Neural cell (in vitro differentiated cells): Measurements from ENCODE around the gene SCUBE1. TPM values are rescaled to one million over a fixed set of nuclear protein-coding genes. Genes with fewer than 3 reads are reported as not detected.

Source experiments
- H2AFZ ChIP-seq: fragments of 200-600, 300-800 bp; sonication (generic), shearing (Covaris generic); 2 replicates; pipeline ENCODE4 v1.6.0; 2014; ENCODE audit warnings: low read depth, mild to moderate bottlenecking, antibody characterized with exemption, low read length, moderate library complexity
- H3F3A ChIP-seq: fragments of 200-600 bp; shearing (Covaris generic); 2 replicates; pipeline ENCODE4 v1.6.1; 2016; ENCODE audit warnings: mild to moderate bottlenecking, moderate library complexity, mixed read lengths, antibody characterized with exemption, low read length; ENCODE audit not compliant: insufficient read depth, poor library complexity, severe bottlenecking
- H3K27ac ChIP-seq: fragments of 200-600, 300-800 bp; sonication (generic), shearing (Covaris generic); 2 replicates; pipeline ENCODE4 v1.5.1; 2014; ENCODE audit warnings: mild to moderate bottlenecking, low read length, moderate library complexity
- H3K27me3 ChIP-seq: fragments of 300-800, 200-600 bp; sonication (generic), shearing (Covaris generic); 2 replicates; pipeline ENCODE4 v1.6.0; 2014; ENCODE audit warnings: mild to moderate bottlenecking, low read depth, low read length, moderate library complexity; ENCODE audit not compliant: insufficient read depth
- H3K36me3 ChIP-seq: fragments of 300-800, 200-600 bp; sonication (generic), shearing (Covaris generic); 2 replicates; pipeline ENCODE4 v1.5.1; 2014; ENCODE audit warnings: mild to moderate bottlenecking, antibody characterized with exemption, low read length, moderate library complexity; ENCODE audit not compliant: insufficient read depth
- H3K4me2 ChIP-seq: fragments of 300-800, 200-600 bp; sonication (generic), shearing (Covaris generic); 2 replicates; pipeline ENCODE4 v1.6.0; 2014; ENCODE audit warnings: mild to moderate bottlenecking, low read length
- H3K4me3 ChIP-seq: fragments of 300-800, 200-600 bp; sonication (generic), shearing (Covaris generic); 2 replicates; pipeline ENCODE4 v1.5.1; 2014; ENCODE audit warnings: mild to moderate bottlenecking, low read length, moderate library complexity
- H3K79me2 ChIP-seq: fragments of 200-600 bp; shearing (Covaris generic); replicated peaks from 2 replicates; pipeline ENCODE4 v1.6.0; 2014; ENCODE audit warnings: mild to moderate bottlenecking, low read length, moderate library complexity; ENCODE audit not compliant: insufficient read depth
- H3K9ac ChIP-seq: fragments of 300-800, 200-600 bp; sonication (generic), shearing (Covaris generic); 2 replicates; pipeline ENCODE4 v1.6.1; 2016; ENCODE audit warnings: mild to moderate bottlenecking, low read length, mixed read lengths
- H3K9me2 ChIP-seq: fragments of 200-600 bp; shearing (Covaris generic); 2 replicates; pipeline ENCODE4 v1.6.1; 2016; ENCODE audit warnings: mild to moderate bottlenecking, low read length, mixed read lengths; ENCODE audit not compliant: insufficient read depth
- H3K9me3 ChIP-seq: fragments of 200-600, 300-800 bp; sonication (generic), shearing (Covaris generic); 2 replicates; pipeline ENCODE4 v1.6.1; 2016; ENCODE audit warnings: mild to moderate bottlenecking, mixed run types, low read length, moderate library complexity, mixed read lengths
- H4K20me1 ChIP-seq: fragments of 200-600 bp; shearing (Covaris generic); 2 replicates; pipeline ENCODE4 v1.6.1; 2016; ENCODE audit warnings: mild to moderate bottlenecking, mixed run types; ENCODE audit not compliant: insufficient read depth
- EP300 ChIP-seq: fragments of 450-650 bp; conservative IDR thresholded peaks from 2 replicates; pipeline ENCODE4 v1.6.1; 2014; ENCODE audit warnings: antibody characterized with exemption, mild to moderate bottlenecking, moderate library complexity; ENCODE audit not compliant: poor library complexity, severe bottlenecking
- EZH2 ChIP-seq: fragments of 200-600, 300-800 bp; shearing (Covaris generic), sonication (generic); IDR thresholded peaks from 2 replicates; pipeline ENCODE4 v1.6.1; 2014; ENCODE audit warnings: antibody characterized with exemption, low read length, borderline replicate concordance, mild to moderate bottlenecking; ENCODE audit not compliant: insufficient read depth, poor library complexity, severe bottlenecking
- MXI1 ChIP-seq: fragments of 450-650 bp; conservative IDR thresholded peaks from 2 replicates; pipeline ENCODE4 v1.6.1; 2014; ENCODE audit warnings: antibody characterized with exemption, mild to moderate bottlenecking; ENCODE audit not compliant: poor library complexity, severe bottlenecking
- POLR2AphosphoS5 ChIP-seq: IDR thresholded peaks from 2 replicates; pipeline ENCODE4 v1.6.1; 2012
- SMC3 ChIP-seq: fragments of 450-650 bp; conservative IDR thresholded peaks from 2 replicates; pipeline ENCODE4 v1.6.1; 2014; ENCODE audit warnings: antibody characterized with exemption, mild to moderate bottlenecking, moderate library complexity; ENCODE audit not compliant: poor library complexity
- TAF1 ChIP-seq: IDR thresholded peaks from 2 replicates; pipeline ENCODE4 v1.6.1; 2012; ENCODE audit warnings: low read depth
- polyA plus RNA-seq: library from polyadenylated mRNA; depleted of rRNA; stranded (reverse); fragments of >200 nt; gene quantifications from 2 replicates; pipeline ENCODE4 v1.2.3, GENCODE V29; 2014
- TF ChIP-seq, protein P1 (sequence below): fragments of 450-650 bp; IDR thresholded peaks from 2 replicates; pipeline ENCODE4 v1.5.1; 2014; ENCODE audit warnings: antibody characterized with exemption, mild to moderate bottlenecking, moderate library complexity; ENCODE audit not compliant: poor library complexity, severe bottlenecking
- TF ChIP-seq, protein P2 (sequence below): IDR thresholded peaks from 2 replicates; pipeline ENCODE4 v1.6.1; 2012; ENCODE audit warnings: borderline replicate concordance

Gene SCUBE1
- polyA plus RNA-seq, 1 donor from 2014 or later = 8.4 TPM

GRCh38 chr22:43233529-43233928 is 109.6 kb downstream of the SCUBE1 start:
- Histone ChIP-seq H3K36me3 (no peaks in the 10 kb centered on the region), H3K27ac (no peak overlapping the region), H3K79me2 (no peaks in the 10 kb centered on the region), H3K9me2 (no peaks in the 10 kb centered on the region), H2AFZ (no peak overlapping the region), H3K4me2 (no peak overlapping the region), H4K20me1 (no peaks in the 10 kb centered on the region), H3K9ac (no peak overlapping the region), H3F3A (no peaks in the 10 kb centered on the region), H3K27me3 (no peaks in the 10 kb centered on the region), H3K9me3 (no peaks in the 10 kb centered on the region), H3K4me3 (no peak overlapping the region)
- no peak for TF ChIP-seq SMC3
- no peak for TF ChIP-seq POLR2AphosphoS5
- TF ChIP-seq MXI1 = no peak
- TF ChIP-seq EZH2 = no peak
- TF ChIP-seq EP300 = no peak
- TF ChIP-seq, protein P1, sequence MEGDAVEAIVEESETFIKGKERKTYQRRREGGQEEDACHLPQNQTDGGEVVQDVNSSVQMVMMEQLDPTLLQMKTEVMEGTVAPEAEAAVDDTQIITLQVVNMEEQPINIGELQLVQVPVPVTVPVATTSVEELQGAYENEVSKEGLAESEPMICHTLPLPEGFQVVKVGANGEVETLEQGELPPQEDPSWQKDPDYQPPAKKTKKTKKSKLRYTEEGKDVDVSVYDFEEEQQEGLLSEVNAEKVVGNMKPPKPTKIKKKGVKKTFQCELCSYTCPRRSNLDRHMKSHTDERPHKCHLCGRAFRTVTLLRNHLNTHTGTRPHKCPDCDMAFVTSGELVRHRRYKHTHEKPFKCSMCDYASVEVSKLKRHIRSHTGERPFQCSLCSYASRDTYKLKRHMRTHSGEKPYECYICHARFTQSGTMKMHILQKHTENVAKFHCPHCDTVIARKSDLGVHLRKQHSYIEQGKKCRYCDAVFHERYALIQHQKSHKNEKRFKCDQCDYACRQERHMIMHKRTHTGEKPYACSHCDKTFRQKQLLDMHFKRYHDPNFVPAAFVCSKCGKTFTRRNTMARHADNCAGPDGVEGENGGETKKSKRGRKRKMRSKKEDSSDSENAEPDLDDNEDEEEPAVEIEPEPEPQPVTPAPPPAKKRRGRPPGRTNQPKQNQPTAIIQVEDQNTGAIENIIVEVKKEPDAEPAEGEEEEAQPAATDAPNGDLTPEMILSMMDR = no peak

DNA sequence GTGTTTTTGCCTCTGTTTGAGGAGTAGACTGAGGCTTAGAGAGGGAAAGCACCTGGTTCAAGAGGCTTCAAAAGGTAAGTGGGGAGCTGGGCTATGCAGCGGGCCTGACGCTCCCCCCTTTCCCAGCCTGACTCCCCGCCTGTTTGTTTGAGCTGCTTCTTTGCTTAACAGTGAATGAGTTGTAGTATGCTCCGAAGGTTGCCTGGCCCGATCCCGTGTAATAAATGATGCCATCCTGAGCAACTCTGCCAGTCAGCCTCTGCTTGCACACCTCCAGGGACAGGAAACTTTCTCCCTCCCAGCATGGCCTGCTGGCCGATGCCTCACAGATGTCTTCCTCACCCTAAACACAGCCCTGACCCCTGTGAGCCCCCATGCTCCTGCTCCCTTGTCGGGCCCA is 110.7 kb downstream of the SCUBE1 start:
- Histone ChIP-seq H3K27ac (no peak overlapping the region), H4K20me1 (no peaks in the 10 kb centered on the region), H3K4me3 (no peak overlapping the region), H3F3A (no peaks in the 10 kb centered on the region), H3K36me3 (no peaks in the 10 kb centered on the region), H3K27me3 (no peaks in the 10 kb centered on the region), H3K9me3 (no peaks in the 10 kb centered on the region), H3K9me2 (no peaks in the 10 kb centered on the region), H3K79me2 (no peaks in the 10 kb centered on the region), H3K4me2 (no peak overlapping the region), H2AFZ (no peak overlapping the region), H3K9ac (no peak overlapping the region)
- TF ChIP-seq, protein P1 = no peak
- no peak for TF ChIP-seq MXI1
- TF ChIP-seq, protein P2, sequence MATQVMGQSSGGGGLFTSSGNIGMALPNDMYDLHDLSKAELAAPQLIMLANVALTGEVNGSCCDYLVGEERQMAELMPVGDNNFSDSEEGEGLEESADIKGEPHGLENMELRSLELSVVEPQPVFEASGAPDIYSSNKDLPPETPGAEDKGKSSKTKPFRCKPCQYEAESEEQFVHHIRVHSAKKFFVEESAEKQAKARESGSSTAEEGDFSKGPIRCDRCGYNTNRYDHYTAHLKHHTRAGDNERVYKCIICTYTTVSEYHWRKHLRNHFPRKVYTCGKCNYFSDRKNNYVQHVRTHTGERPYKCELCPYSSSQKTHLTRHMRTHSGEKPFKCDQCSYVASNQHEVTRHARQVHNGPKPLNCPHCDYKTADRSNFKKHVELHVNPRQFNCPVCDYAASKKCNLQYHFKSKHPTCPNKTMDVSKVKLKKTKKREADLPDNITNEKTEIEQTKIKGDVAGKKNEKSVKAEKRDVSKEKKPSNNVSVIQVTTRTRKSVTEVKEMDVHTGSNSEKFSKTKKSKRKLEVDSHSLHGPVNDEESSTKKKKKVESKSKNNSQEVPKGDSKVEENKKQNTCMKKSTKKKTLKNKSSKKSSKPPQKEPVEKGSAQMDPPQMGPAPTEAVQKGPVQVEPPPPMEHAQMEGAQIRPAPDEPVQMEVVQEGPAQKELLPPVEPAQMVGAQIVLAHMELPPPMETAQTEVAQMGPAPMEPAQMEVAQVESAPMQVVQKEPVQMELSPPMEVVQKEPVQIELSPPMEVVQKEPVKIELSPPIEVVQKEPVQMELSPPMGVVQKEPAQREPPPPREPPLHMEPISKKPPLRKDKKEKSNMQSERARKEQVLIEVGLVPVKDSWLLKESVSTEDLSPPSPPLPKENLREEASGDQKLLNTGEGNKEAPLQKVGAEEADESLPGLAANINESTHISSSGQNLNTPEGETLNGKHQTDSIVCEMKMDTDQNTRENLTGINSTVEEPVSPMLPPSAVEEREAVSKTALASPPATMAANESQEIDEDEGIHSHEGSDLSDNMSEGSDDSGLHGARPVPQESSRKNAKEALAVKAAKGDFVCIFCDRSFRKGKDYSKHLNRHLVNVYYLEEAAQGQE = no peak
- no peak for TF ChIP-seq TAF1
- no peak for TF ChIP-seq SMC3
